A673 (cell line): ENCODE measurements around the gene SEC14L6. TPM values are rescaled to one million over a fixed set of nuclear protein-coding genes. Genes with fewer than 3 reads are reported as not detected.
"Not testable (repeated sequence)": the region's sequence is repeated elsewhere in the genome, so short reads cannot be mapped to it uniquely, and the experiment has no call there.

Source experiments
- BruUV-seq: library from RNA; stranded (reverse); fragments of 400-500 nt; replicated peaks from 2 replicates; lab custom pipeline; 2021; lab: Mats Ljungman, UMichigan
- CTCF ChIA-PET: fragments of 300-600 bp; sonication (Branson Sonifier 250); formaldehyde crosslinking; loops from one replicate; lab custom pipeline; 2022; ENCODE audit warnings: antibody characterized with exemption; lab: Charles Lee
- POLR2A ChIA-PET: fragments of 300-600 bp; sonication (Branson Sonifier 250); formaldehyde crosslinking; loops from one replicate; lab custom pipeline; 2022; ENCODE audit warnings: antibody characterized with exemption; ENCODE audit not compliant: low non-redundant PET; lab: Charles Lee
- DNase-seq: peaks from one replicate; pipeline ENCODE4 v3.0.0-alpha.2; 2015; ENCODE audit warnings: low spot score
- H3K27ac ChIP-seq: fragments of 200-600 bp; sonication (generic); 2 replicates; pipeline ENCODE4 v1.5.1; 2016; ENCODE audit warnings: mixed run types, low read depth, mild to moderate bottlenecking, mixed read lengths, antibody characterized with exemption, low read length; ENCODE audit not compliant: poor library complexity, severe bottlenecking
- H3K27me3 ChIP-seq: fragments of 200-600 bp; sonication (generic); replicated peaks from 2 replicates; pipeline ENCODE4 v1.6.1; 2017; ENCODE audit warnings: mixed run types, low read depth, mild to moderate bottlenecking, mixed read lengths, antibody characterized with exemption, low read length; ENCODE audit not compliant: insufficient read depth, poor library complexity
- H3K36me3 ChIP-seq: fragments of 200-600 bp; sonication (generic); 2 replicates; pipeline ENCODE4 v1.6.1; 2016; ENCODE audit warnings: mixed run types, mild to moderate bottlenecking, mixed read lengths, antibody characterized with exemption, low read length; ENCODE audit not compliant: insufficient read depth, poor library complexity, severe bottlenecking
- H3K4me1 ChIP-seq: fragments of 200-600 bp; sonication (generic); 2 replicates; pipeline ENCODE4 v1.6.1; 2017; ENCODE audit warnings: mixed run types, mild to moderate bottlenecking, mixed read lengths, antibody characterized with exemption, low read length; ENCODE audit not compliant: insufficient read depth, poor library complexity, severe bottlenecking
- H3K4me3 ChIP-seq: fragments of 200-600 bp; sonication (generic); 2 replicates; pipeline ENCODE4 v1.5.1; 2016; ENCODE audit warnings: low read depth, mixed run types, mild to moderate bottlenecking, mixed read lengths, low read length; ENCODE audit not compliant: poor library complexity, severe bottlenecking
- H3K9me3 ChIP-seq: fragments of 200-600 bp; sonication (generic); 2 replicates; pipeline ENCODE4 v1.6.1; 2016; ENCODE audit warnings: mixed run types, low read depth, mild to moderate bottlenecking, mixed read lengths, antibody characterized with exemption, low read length; ENCODE audit not compliant: poor library complexity, severe bottlenecking
- CTCF ChIP-seq: fragments of 300-800, 200-600 bp; sonication (generic); conservative IDR thresholded peaks from 2 replicates; pipeline ENCODE4 v1.5.1; 2017; ENCODE audit warnings: low read depth, mild to moderate bottlenecking, antibody characterized with exemption, low read length, moderate library complexity, mixed read lengths
- EZH2 ChIP-seq: fragments of 200-600 bp; sonication (generic); IDR thresholded peaks from 2 replicates; pipeline ENCODE4 v1.6.1; 2017; ENCODE audit warnings: borderline replicate concordance, low read depth, mild to moderate bottlenecking, mixed read lengths, antibody characterized with exemption, low read length; ENCODE audit not compliant: poor library complexity, severe bottlenecking
- intact Hi-C: fragments of 100-400 bp; cut with micrococcal nuclease; formaldehyde crosslinking; loops from one replicate; pipeline ENCODE4 v1.10.0; 2022; ENCODE audit not compliant: unreplicated experiment
- total RNA-seq: library from RNA; stranded (reverse); gene quantifications from 2 replicates; pipeline ENCODE4 v1.2.3, GENCODE V29; 2021

The SEC14L6 gene
- total RNA-seq, 1 experiment from 2014 or later, result not detected

- H3K4me1 ChIP-seq, result no peaks in the 10 kb centered on the region
- H3K27me3 ChIP-seq, result peaks cover 14% of the 10 kb centered on the region
- POLR2A ChIA-PET, result no interaction called here
- H3K9me3 ChIP-seq, result no peaks in the 10 kb centered on the region
- H3K4me3 ChIP-seq, result no peak overlapping the region
- BruUV-seq, result no TSS peak
- H3K36me3 ChIP-seq, result no peaks in the 10 kb centered on the region
- CTCF ChIA-PET, result no interaction called here
- no peak for TF ChIP-seq EZH2
- TF ChIP-seq CTCF, result no peak
- DNase-seq, result no peak
- intact Hi-C loops, result no loop called here
- H3K27ac ChIP-seq, result no peak overlapping the region
Measured at GRCh38 chr22:30542811-30543188, 3.7 kb downstream of the SEC14L6 start.

- Histone ChIP-seq H3K27ac (no peak overlapping the region), H3K36me3 (no peaks in the 10 kb centered on the region), H3K4me3 (no peak overlapping the region), H3K9me3 (no peaks in the 10 kb centered on the region), H3K27me3 (peaks cover 14% of the 10 kb centered on the region), H3K4me1 (no peaks in the 10 kb centered on the region)
- intact Hi-C loops, result no loop called here
- TF ChIP-seq EZH2 (no peak), CTCF (no peak)
- no peak for DNase-seq
- BruUV-seq, result no TSS peak
- ChIA-PET CTCF (interaction anchor here (1.1 kb wide), 1 partner anchor 93 kb away, joined by 5 read pairs; no protein-coding TSS in a partner anchor), POLR2A (no interaction called here)
Measured at GRCh38 chr22:30541961-30542810, 4.4 kb downstream of the SEC14L6 start.

GRCh38 chr22:30541511-30541910 lies 5.0 kb downstream of the SEC14L6 start:
- H3K27me3 ChIP-seq, result peaks cover 14% of the 10 kb centered on the region
- H3K27ac ChIP-seq, H3K4me1 ChIP-seq, H3K4me3 ChIP-seq, BruUV-seq, H3K9me3 ChIP-seq, H3K36me3 ChIP-seq, DNase-seq, POLR2A ChIA-PET, intact Hi-C loops: not testable (repeated sequence)
- CTCF ChIA-PET, result interaction anchor here (1.1 kb wide), 1 partner anchor 93 kb away, joined by 5 read pairs; no protein-coding TSS in a partner anchor

- Histone ChIP-seq H3K27me3 (peaks cover 14% of the 10 kb centered on the region), H3K36me3 (no peaks in the 10 kb centered on the region), H3K27ac (no peak overlapping the region), H3K4me1 (no peaks in the 10 kb centered on the region), H3K4me3 (no peak overlapping the region), H3K9me3 (no peaks in the 10 kb centered on the region)
- BruUV-seq, result no TSS peak
- TF ChIP-seq EZH2, result no peak
- TF ChIP-seq CTCF, result no peak
- ChIA-PET CTCF (no interaction called here), POLR2A (no interaction called here)
- DNase-seq, result no peak
- intact Hi-C loops, result no loop called here
Measured at GRCh38 chr22:30539368-30539767, 7.2 kb downstream of the SEC14L6 start.
